KMS-11 (cell line): ENCODE data around the gene FBXW8.

ENCODE experiments used
- H2AFZ ChIP-seq: fragments of 200-600 bp; sonication (generic); 2 replicates; pipeline ENCODE4 v1.6.1; 2016; ENCODE audit warnings: antibody characterized with exemption, mixed run types, low read depth
- H3K27ac ChIP-seq: fragments of 200-600 bp; sonication (generic); 2 replicates; pipeline ENCODE4 v1.6.1; 2016; ENCODE audit warnings: mild to moderate bottlenecking, mixed run types
- H3K27me3 ChIP-seq: fragments of 200-600 bp; sonication (generic); 2 replicates; pipeline ENCODE4 v1.6.1; 2017; ENCODE audit warnings: mild to moderate bottlenecking, low read depth, mixed run types, moderate library complexity; ENCODE audit not compliant: insufficient read depth
- H3K36me3 ChIP-seq: fragments of 200-600 bp; sonication (generic); 2 replicates; pipeline ENCODE4 v1.6.1; 2017; ENCODE audit warnings: mild to moderate bottlenecking, mixed run types; ENCODE audit not compliant: insufficient read depth
- H3K4me1 ChIP-seq: fragments of 200-600 bp; sonication (generic); 2 replicates; pipeline ENCODE4 v1.6.1; 2016; ENCODE audit warnings: mild to moderate bottlenecking, low read depth, mixed run types; ENCODE audit not compliant: poor library complexity, severe bottlenecking
- H3K4me2 ChIP-seq: fragments of 200-600 bp; sonication (generic); 2 replicates; pipeline ENCODE4 v1.7.0; 2016; ENCODE audit warnings: mild to moderate bottlenecking, mixed run types
- H3K4me3 ChIP-seq: fragments of 200-600 bp; sonication (generic); IDR thresholded peaks from 2 replicates; pipeline ENCODE4 v1.6.1; 2017; ENCODE audit warnings: low read depth, low read length, mixed read lengths; ENCODE audit not compliant: insufficient read depth
- H3K79me2 ChIP-seq: fragments of 200-600 bp; sonication (generic); 2 replicates; pipeline ENCODE4 v1.6.1; 2016; ENCODE audit warnings: low read depth, mixed run types; ENCODE audit not compliant: insufficient read depth
- H3K9ac ChIP-seq: fragments of 200-600 bp; sonication (generic); 2 replicates; pipeline ENCODE4 v1.6.1; 2016; ENCODE audit warnings: mild to moderate bottlenecking, mixed run types
- H4K20me1 ChIP-seq: fragments of 200-600 bp; sonication (generic); 2 replicates; pipeline ENCODE4 v1.6.1; 2016; ENCODE audit warnings: mild to moderate bottlenecking, mixed run types; ENCODE audit not compliant: insufficient read depth
- TF ChIP-seq, protein P1 (sequence below): fragments of 200-600 bp; sonication (generic); conservative IDR thresholded peaks from 2 replicates; pipeline ENCODE4 v1.6.1; 2017; ENCODE audit warnings: low read depth, mild to moderate bottlenecking, antibody characterized with exemption, low read length, moderate library complexity, mixed read lengths

The FBXW8 gene

DNA sequence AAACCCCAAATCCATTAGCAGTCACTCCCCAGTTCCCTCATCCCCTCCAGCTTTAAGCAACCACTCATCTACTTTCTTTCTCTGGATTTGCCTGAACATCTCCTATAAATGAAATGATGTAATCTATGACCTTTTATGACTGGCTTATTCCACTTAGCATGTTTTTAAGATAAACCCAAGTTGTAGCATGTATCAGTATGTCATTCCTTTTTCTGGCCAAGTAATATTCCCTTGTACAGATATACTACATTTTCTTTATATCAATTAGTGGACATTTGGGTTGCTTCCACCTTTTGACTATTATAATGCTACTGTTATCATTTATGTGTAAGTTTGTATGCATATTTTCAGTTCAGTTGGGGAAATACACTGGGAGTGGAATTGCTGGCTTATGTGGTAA lies 105.1 kb downstream of the FBXW8 start:
- no peaks in the 10 kb centered on the region for H4K20me1 ChIP-seq

DNA sequence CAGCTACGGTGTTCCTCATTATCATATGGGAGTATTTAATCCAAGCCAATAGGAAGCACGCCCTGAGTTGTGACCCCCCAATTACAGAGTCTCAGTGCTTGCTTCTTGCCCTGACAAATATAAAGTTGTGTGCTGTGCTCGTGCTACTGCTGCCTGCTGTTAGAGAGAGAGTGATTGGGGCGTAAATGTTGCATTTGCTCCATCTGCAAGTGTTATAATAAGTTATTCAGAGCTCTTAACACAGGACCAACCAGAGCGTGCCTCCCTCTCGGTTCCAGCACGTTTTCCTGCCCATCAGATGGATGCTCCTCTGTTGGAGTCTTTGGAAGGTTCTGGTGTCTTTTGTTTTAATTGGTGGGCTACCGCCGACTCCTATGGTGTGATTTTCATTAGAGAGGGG lies 107.1 kb downstream of the FBXW8 start:
- H3K79me2 ChIP-seq: no peaks in the 10 kb centered on the region
- no peaks in the 10 kb centered on the region for H3K4me1 ChIP-seq
- H3K27me3 ChIP-seq: no peaks in the 10 kb centered on the region
- no peak overlapping the region for H3K27ac ChIP-seq
- no peaks in the 10 kb centered on the region for H4K20me1 ChIP-seq
- no peak overlapping the region for H3K4me3 ChIP-seq
- H3K4me2 ChIP-seq: no peak overlapping the region
- TF ChIP-seq, protein P1, sequence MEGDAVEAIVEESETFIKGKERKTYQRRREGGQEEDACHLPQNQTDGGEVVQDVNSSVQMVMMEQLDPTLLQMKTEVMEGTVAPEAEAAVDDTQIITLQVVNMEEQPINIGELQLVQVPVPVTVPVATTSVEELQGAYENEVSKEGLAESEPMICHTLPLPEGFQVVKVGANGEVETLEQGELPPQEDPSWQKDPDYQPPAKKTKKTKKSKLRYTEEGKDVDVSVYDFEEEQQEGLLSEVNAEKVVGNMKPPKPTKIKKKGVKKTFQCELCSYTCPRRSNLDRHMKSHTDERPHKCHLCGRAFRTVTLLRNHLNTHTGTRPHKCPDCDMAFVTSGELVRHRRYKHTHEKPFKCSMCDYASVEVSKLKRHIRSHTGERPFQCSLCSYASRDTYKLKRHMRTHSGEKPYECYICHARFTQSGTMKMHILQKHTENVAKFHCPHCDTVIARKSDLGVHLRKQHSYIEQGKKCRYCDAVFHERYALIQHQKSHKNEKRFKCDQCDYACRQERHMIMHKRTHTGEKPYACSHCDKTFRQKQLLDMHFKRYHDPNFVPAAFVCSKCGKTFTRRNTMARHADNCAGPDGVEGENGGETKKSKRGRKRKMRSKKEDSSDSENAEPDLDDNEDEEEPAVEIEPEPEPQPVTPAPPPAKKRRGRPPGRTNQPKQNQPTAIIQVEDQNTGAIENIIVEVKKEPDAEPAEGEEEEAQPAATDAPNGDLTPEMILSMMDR: no peak
- no peak overlapping the region for H3K9ac ChIP-seq
- no peaks in the 10 kb centered on the region for H3K36me3 ChIP-seq
- no peak overlapping the region for H2AFZ ChIP-seq

More for the DNA sequence above, 105.1 kb downstream of the FBXW8 start:
- Histone ChIP-seq H3K79me2 (no peaks in the 10 kb centered on the region), H3K27me3 (no peaks in the 10 kb centered on the region), H3K4me3 (no peak overlapping the region), H3K4me1 (no peaks in the 10 kb centered on the region), H2AFZ (no peak overlapping the region), H3K9ac (no peak overlapping the region), H3K4me2 (no peak overlapping the region), H3K27ac (no peak overlapping the region), H3K36me3 (no peaks in the 10 kb centered on the region)
- TF ChIP-seq, protein P1: no peak

DNA sequence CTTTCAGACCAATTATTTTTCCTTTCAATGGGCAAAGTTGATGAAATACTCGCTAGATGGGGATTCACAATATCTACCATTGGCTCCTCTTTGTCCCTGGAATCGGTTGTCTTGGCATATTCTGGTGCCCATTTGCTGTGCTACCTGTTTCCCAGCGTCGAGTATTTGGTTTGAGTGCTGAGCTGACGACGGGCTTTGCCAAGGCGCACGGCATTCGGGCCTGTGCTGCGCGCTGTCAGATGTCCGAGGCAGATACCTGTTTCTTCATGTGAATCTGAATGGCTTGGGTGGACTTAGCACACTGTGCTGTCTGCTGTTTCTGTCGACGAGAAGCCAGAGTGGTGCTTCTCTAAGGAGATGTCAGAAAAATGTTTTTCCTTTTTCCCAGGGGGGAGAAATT lies 107.5 kb downstream of the FBXW8 start:
- H3K9ac ChIP-seq: no peak overlapping the region
- H3K4me3 ChIP-seq: no peak overlapping the region
- H3K36me3 ChIP-seq: no peaks in the 10 kb centered on the region
- no peak overlapping the region for H2AFZ ChIP-seq
- no peaks in the 10 kb centered on the region for H4K20me1 ChIP-seq
- TF ChIP-seq, protein P1: no peak
- no peaks in the 10 kb centered on the region for H3K27me3 ChIP-seq
- no peak overlapping the region for H3K27ac ChIP-seq
- no peak overlapping the region for H3K4me2 ChIP-seq
- peaks cover under 1% of the 10 kb centered on the region for H3K4me1 ChIP-seq
- no peaks in the 10 kb centered on the region for H3K79me2 ChIP-seq

DNA sequence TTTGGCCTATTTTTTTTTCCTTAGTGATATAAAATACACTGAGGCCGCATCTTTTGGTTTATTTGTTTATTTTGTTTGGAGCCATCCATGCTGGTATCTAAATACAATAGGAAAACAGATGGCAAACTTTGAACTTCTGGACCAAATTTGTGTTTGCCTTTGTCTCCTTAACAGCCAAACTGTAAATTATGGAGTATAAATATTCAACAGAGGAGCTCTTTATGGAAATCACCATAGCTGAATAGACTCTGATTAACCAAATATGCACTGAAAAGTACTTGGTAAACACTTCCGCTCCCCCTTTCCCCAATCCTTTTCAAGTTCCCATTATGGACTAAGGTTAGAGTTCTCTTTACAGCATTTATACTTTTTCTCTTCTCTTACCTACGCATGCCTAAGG lies 107.9 kb downstream of the FBXW8 start:
- no peaks in the 10 kb centered on the region for H4K20me1 ChIP-seq
- H3K4me2 ChIP-seq: no peak overlapping the region
- H3K36me3 ChIP-seq: no peaks in the 10 kb centered on the region
- no peak overlapping the region for H3K4me3 ChIP-seq
- H3K27me3 ChIP-seq: no peaks in the 10 kb centered on the region
- no peak overlapping the region for H3K9ac ChIP-seq
- no peak overlapping the region for H2AFZ ChIP-seq
- no peaks in the 10 kb centered on the region for H3K79me2 ChIP-seq
- TF ChIP-seq, protein P1: no peak
- H3K4me1 ChIP-seq: peaks cover 5% of the 10 kb centered on the region
- no peak overlapping the region for H3K27ac ChIP-seq
